SU-DHL-6 (cell line): ENCODE data around the gene HRAS.

Experiments
- EZH2phosphoT487 ChIP-seq: fragments of 200-600 bp; sonication (generic), shearing (Covaris generic); conservative IDR thresholded peaks from 2 replicates; pipeline ENCODE4 v1.6.1; 2018; ENCODE audit warnings: mild to moderate bottlenecking, antibody characterized with exemption, low read length, moderate library complexity, mixed read lengths
- TF ChIP-seq, protein P1 (sequence below): fragments of 200-600 bp; sonication (generic); IDR thresholded peaks from one replicate; pipeline ENCODE4 v1.5.1; 2017; ENCODE audit warnings: antibody characterized with exemption, mild to moderate bottlenecking, low read length, moderate library complexity; ENCODE audit not compliant: insufficient read depth, poor library complexity, severe bottlenecking

DNA sequence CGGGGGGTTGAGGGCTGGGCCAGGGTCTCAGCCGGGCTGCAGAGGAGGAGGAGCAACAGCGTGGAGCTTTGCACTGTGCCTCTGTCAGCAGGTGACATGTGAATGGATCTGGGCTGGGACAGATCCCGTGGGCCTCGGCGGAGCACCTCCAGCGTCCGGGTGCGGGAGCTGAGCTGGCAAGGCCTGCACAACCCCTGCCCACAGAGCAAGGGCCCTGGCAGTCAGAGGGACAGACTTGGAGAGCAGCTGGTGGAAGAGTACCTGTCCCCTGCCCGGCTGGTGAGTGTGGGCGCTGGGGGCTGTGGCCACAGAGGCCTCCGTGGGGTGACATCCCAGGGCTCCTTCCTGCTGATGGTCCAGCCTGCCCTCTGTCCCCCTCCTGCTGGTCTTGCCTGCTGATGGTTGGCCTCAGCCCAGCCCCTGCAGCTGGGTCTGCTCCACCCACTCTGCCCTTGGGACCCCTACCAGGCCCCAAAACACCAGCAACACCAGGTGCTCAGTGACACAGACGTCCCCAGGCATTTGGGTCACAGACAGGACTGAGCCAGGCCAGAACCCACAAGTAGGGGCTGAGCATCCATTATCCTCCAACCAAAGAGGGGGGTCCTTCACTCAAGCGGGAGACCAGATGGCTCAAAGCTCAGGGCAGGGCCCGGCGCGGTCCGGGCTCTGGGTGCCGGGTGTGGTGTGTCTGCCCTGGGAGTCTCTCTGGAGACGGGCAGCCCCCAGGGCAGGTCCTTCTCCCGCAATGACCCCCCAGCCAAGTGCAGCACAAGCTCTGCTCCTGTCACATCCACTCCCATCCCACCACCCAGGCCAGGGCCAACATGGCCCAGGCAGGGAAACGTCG is 5.4 kb upstream of the HRAS start:
- TF ChIP-seq, protein P1, sequence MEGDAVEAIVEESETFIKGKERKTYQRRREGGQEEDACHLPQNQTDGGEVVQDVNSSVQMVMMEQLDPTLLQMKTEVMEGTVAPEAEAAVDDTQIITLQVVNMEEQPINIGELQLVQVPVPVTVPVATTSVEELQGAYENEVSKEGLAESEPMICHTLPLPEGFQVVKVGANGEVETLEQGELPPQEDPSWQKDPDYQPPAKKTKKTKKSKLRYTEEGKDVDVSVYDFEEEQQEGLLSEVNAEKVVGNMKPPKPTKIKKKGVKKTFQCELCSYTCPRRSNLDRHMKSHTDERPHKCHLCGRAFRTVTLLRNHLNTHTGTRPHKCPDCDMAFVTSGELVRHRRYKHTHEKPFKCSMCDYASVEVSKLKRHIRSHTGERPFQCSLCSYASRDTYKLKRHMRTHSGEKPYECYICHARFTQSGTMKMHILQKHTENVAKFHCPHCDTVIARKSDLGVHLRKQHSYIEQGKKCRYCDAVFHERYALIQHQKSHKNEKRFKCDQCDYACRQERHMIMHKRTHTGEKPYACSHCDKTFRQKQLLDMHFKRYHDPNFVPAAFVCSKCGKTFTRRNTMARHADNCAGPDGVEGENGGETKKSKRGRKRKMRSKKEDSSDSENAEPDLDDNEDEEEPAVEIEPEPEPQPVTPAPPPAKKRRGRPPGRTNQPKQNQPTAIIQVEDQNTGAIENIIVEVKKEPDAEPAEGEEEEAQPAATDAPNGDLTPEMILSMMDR, result no peak
- TF ChIP-seq EZH2phosphoT487, result no peak
